ENCODE data around the gene ARL6IP6.

ARL6IP6 gene

GRCh38 chr2:152811916-152812315 is 93.5 kb downstream of the ARL6IP6 start:
- DNase-seq = no peak
